HL-60 (cell line): ENCODE data around the gene CLDN14.

Experiments used
- DNase-seq, 2 experiments: peaks; one replicate each; pipeline ENCODE4 v3.0.0-alpha.2; 2010 to 2020; ENCODE audit warnings: low read depth in 1 of 2, low spot score in 1 of 2
- H3K27ac ChIP-seq: fragments of 250-450 bp; sonication (Bioruptor Pico); replicated peaks from 2 replicates; pipeline ENCODE4 v1.5.1; 2020; ENCODE audit warnings: mild to moderate bottlenecking, moderate library complexity
- H3K27me3 ChIP-seq: fragments of 250-450 bp; sonication (Bioruptor Pico); 2 replicates; pipeline ENCODE4 v1.5.1; 2021; ENCODE audit warnings: mild to moderate bottlenecking, moderate library complexity; ENCODE audit not compliant: insufficient read depth, poor library complexity, severe bottlenecking
- H3K4me3 ChIP-seq: replicated peaks from 2 replicates; pipeline ENCODE4 v1.5.1; 2011; ENCODE audit warnings: mild to moderate bottlenecking, control low read depth, low read length; ENCODE audit not compliant: insufficient read depth
- CTCF ChIP-seq: IDR thresholded peaks from one replicate; pipeline ENCODE4 v1.5.1; 2011; ENCODE audit warnings: low read length, control low read depth, inconsistent platforms; ENCODE audit not compliant: insufficient read depth
- GABPA ChIP-seq: IDR thresholded peaks from 2 replicates; pipeline ENCODE4 v1.6.1; 2012; ENCODE audit warnings: low read depth
- POLR2AphosphoS5 ChIP-seq: IDR thresholded peaks from 2 replicates; pipeline ENCODE4 v1.6.1; 2012; ENCODE audit warnings: low read depth
- SPI1 ChIP-seq: IDR thresholded peaks from 2 replicates; pipeline ENCODE4 v1.6.1; 2012; ENCODE audit warnings: low read depth, mild to moderate bottlenecking, borderline replicate concordance
- TF ChIP-seq, protein P1 (sequence below): IDR thresholded peaks from 2 replicates; pipeline ENCODE4 v1.6.1; 2012; ENCODE audit warnings: low read depth; ENCODE audit not compliant: insufficient replicate concordance

CLDN14 gene

GRCh38 chr21:36512971-36513370 is 33.0 kb upstream of the CLDN14 start:
- H3K27ac ChIP-seq, result no peak overlapping the region
- DNase-seq, result no peak
- no peak overlapping the region for H3K4me3 ChIP-seq
- TF ChIP-seq, protein P1, sequence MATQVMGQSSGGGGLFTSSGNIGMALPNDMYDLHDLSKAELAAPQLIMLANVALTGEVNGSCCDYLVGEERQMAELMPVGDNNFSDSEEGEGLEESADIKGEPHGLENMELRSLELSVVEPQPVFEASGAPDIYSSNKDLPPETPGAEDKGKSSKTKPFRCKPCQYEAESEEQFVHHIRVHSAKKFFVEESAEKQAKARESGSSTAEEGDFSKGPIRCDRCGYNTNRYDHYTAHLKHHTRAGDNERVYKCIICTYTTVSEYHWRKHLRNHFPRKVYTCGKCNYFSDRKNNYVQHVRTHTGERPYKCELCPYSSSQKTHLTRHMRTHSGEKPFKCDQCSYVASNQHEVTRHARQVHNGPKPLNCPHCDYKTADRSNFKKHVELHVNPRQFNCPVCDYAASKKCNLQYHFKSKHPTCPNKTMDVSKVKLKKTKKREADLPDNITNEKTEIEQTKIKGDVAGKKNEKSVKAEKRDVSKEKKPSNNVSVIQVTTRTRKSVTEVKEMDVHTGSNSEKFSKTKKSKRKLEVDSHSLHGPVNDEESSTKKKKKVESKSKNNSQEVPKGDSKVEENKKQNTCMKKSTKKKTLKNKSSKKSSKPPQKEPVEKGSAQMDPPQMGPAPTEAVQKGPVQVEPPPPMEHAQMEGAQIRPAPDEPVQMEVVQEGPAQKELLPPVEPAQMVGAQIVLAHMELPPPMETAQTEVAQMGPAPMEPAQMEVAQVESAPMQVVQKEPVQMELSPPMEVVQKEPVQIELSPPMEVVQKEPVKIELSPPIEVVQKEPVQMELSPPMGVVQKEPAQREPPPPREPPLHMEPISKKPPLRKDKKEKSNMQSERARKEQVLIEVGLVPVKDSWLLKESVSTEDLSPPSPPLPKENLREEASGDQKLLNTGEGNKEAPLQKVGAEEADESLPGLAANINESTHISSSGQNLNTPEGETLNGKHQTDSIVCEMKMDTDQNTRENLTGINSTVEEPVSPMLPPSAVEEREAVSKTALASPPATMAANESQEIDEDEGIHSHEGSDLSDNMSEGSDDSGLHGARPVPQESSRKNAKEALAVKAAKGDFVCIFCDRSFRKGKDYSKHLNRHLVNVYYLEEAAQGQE, result no peak
- TF ChIP-seq CTCF (no peak), SPI1 (no peak), GABPA (no peak)
- H3K27me3 ChIP-seq, result peaks cover 10% of the 10 kb centered on the region

- no peak overlapping the region for H3K4me3 ChIP-seq
- H3K27me3 ChIP-seq, result peaks cover 10% of the 10 kb centered on the region
- H3K27ac ChIP-seq, result no peak overlapping the region
- no peak for TF ChIP-seq GABPA
- TF ChIP-seq, protein P1, result no peak
- DNase-seq, result no peak
Measured at GRCh38 chr21:36511484-36512220, 31.7 kb upstream of the CLDN14 start.

DNA sequence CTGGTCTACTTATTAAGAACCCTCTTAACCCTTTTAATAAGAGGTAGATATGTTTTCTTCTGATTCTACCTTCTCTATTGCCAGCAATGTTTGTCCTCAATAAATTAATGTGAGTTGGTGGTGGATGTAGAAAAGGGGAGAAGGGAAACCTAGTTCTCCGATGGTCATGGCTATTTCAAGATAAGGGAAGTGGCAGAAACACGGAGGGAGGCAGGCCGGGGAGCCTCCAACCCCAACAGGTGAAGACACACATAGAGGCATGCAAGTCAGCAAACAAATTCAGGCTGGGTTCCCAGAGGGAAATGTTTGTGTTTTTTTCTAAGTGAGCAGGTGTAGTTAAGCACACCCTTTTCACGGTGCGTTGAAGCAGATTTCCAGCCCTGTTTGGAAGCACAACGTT is 31.0 kb upstream of the CLDN14 start:
- peaks cover 10% of the 10 kb centered on the region for H3K27me3 ChIP-seq
- TF ChIP-seq SPI1 (no peak), CTCF (no peak), GABPA (no peak), POLR2AphosphoS5 (no peak)
- TF ChIP-seq, protein P1, result no peak
- H3K27ac ChIP-seq, result no peak overlapping the region
- DNase-seq, result no peak
- no peak overlapping the region for H3K4me3 ChIP-seq
